Measurements from ENCODE around the gene MALT1. TPM values are rescaled to one million over a fixed set of nuclear protein-coding genes. Genes with fewer than 3 reads are reported as not detected.

MALT1 gene
- total RNA-seq, 1 experiment from 2014 or later = 24.2 TPM

GRCh38 chr18:58669731-58670378 is 1.4 kb upstream of the MALT1 start:
- Histone ChIP-seq H3K9me3 (ENCODE audit: low read length) (no peaks in the 10 kb centered on the region), H3K9ac (ENCODE audit: low read length) (peak overlapping the region; percentile 83), H2AFZ (ENCODE audit: low read length) (no peak overlapping the region), H3K27me3 (ENCODE audit: low read length) (no peaks in the 10 kb centered on the region), H3K36me3 (ENCODE audit: low read depth, low read length) (no peaks in the 10 kb centered on the region), H3F3A (ENCODE audit: low read length, unreplicated experiment) (peaks cover 9% of the 10 kb centered on the region), H3K9me2 (replicated peaks; ENCODE audit: low read length) (no peaks in the 10 kb centered on the region), H3K79me2 (ENCODE audit: low read length) (peaks cover 31% of the 10 kb centered on the region), H3K4me3 (ENCODE audit: low read length) (peak overlapping the region; percentile 83), H4K20me1 (ENCODE audit: low read length) (0 out of 2 replicates have a peak, but pooled peaks cover 4% of the 10 kb centered on the region), H3K27ac (ENCODE audit: low read length) (peak overlapping the region; percentile 87), H3K4me1 (ENCODE audit: insufficient read depth, low read length) (peaks cover 66% of the 10 kb centered on the region), H3K4me2 (ENCODE audit: low read length) (peak overlapping the region; percentile 92)
- ChIA-PET POLR2A (ENCODE audit: unreplicated experiment) (interaction anchor here (0.5 kb wide), 1 partner anchor 118 kb away, joined by 3 read pairs; no protein-coding TSS in a partner anchor), CTCF (interaction anchor here (2.3 kb wide), 1 partner anchor 94 kb away, joined by 7 read pairs; no protein-coding TSS in a partner anchor)
- intact Hi-C loops (cut with micrococcal nuclease) = loop anchor here (1.0 to 5.0 kb wide), 3 partner anchors 31 to 143 kb away; no protein-coding TSS in a partner anchor
- DNase-seq (peak; percentile 95), ATAC-seq (peak; percentile 36)
- BruUV-seq (replicated peaks) = no TSS peak
- TF ChIP-seq EZH2 (IDR thresholded peaks at IDR 0.05; ENCODE audit: low read length, unreplicated experiment) (no peak), EZH2phosphoT487 (IDR thresholded peaks at IDR 0.05; ENCODE audit: borderline replicate concordance, low read length) (no peak)

GRCh38 chr18:58670404-58671110 is 708 bp upstream of the MALT1 start:
- Histone ChIP-seq H3K27me3 (ENCODE audit: low read length) (no peaks in the 10 kb centered on the region), H3K9me3 (ENCODE audit: low read length) (no peaks in the 10 kb centered on the region), H4K20me1 (ENCODE audit: low read length) (peaks cover 11% of the 10 kb centered on the region; the same call in 1 of the 2 replicates), H3K79me2 (ENCODE audit: low read length) (peaks cover 38% of the 10 kb centered on the region), H3K4me3 (ENCODE audit: low read length) (peak overlapping the region; percentile 83), H3F3A (ENCODE audit: low read length, unreplicated experiment) (peaks cover 9% of the 10 kb centered on the region), H3K9ac (ENCODE audit: low read length) (peak overlapping the region; percentile 83), H3K4me1 (ENCODE audit: insufficient read depth, low read length) (peaks cover 68% of the 10 kb centered on the region), H3K36me3 (ENCODE audit: low read depth, low read length) (no peaks in the 10 kb centered on the region), H3K4me2 (ENCODE audit: low read length) (peak overlapping the region; percentile 92), H2AFZ (ENCODE audit: low read length) (peak overlapping the region; percentile 71), H3K27ac (ENCODE audit: low read length) (peak overlapping the region; percentile 87), H3K9me2 (replicated peaks; ENCODE audit: low read length) (no peaks in the 10 kb centered on the region)
- peak; percentile 20 for DNase-seq
- POLR2A ChIA-PET (ENCODE audit: unreplicated experiment) = interaction anchor here (0.6 to 0.7 kb wide), 3 partner anchors 93 to 349 kb away, joined by 3 to 5 read pairs (median 4); no protein-coding TSS in a partner anchor
- no peak for TF ChIP-seq EZH2 (IDR thresholded peaks at IDR 0.05; ENCODE audit: low read length, unreplicated experiment)
- TF ChIP-seq EZH2phosphoT487 (IDR thresholded peaks at IDR 0.05; ENCODE audit: borderline replicate concordance, low read length) = no peak
- TF ChIP-seq CTCF (conservative IDR thresholded peaks at IDR 0.05; ENCODE audit: low read depth, low read length) = no peak
- intact Hi-C loops (cut with micrococcal nuclease) = loop anchor here (1.0 to 5.0 kb wide), 2 partner anchors 31 to 143 kb away; no protein-coding TSS in a partner anchor
- CTCF ChIA-PET = interaction anchor here (1.0 to 2.3 kb wide), 3 partner anchors 35 to 141 kb away, joined by 3 to 7 read pairs (median 3); no protein-coding TSS in a partner anchor
- TSS peak; percentile 89 for BruUV-seq (replicated peaks)
- peak; percentile 1; the same call in 1 of the 2 replicates for ATAC-seq

All from PC-3 (cell line).